H9 (cell line): ENCODE measurements around the gene OST4. TPM values are rescaled to one million over a fixed set of nuclear protein-coding genes. Genes with fewer than 3 reads are reported as not detected.
A peak's percentile ranks its signal among the peaks of the same experiment; 100 is the strongest.

Source experiments
- DNase-seq: peaks from one replicate; pipeline ENCODE4 v3.0.0-alpha.2; 2017
- H2AFZ ChIP-seq: one replicate; pipeline ENCODE4 v1.6.1; 2013; ENCODE audit warnings: mild to moderate bottlenecking, low read length, control low read depth, moderate library complexity
- H2AK5ac ChIP-seq: 2 replicates; pipeline ENCODE4 v1.6.1; 2013; ENCODE audit warnings: low read length, control low read depth, mixed read lengths; ENCODE audit not compliant: insufficient read length
- H2BK120ac ChIP-seq: one replicate; pipeline ENCODE4 v1.6.1; 2013; ENCODE audit warnings: low read depth, mild to moderate bottlenecking, low read length, control low read depth, inconsistent platforms; ENCODE audit not compliant: poor library complexity, severe bottlenecking
- H2BK12ac ChIP-seq: 2 replicates; pipeline ENCODE4 v1.6.1; 2013; ENCODE audit warnings: low read length, control low read depth, mixed read lengths, low read depth; ENCODE audit not compliant: insufficient read length
- H2BK15ac ChIP-seq: 2 replicates; pipeline ENCODE4 v1.6.1; 2013; ENCODE audit warnings: low read depth, low read length, control low read depth
- H2BK20ac ChIP-seq: one replicate; pipeline ENCODE4 v1.6.1; 2013; ENCODE audit warnings: low read depth, mild to moderate bottlenecking, low read length, control low read depth, inconsistent platforms; ENCODE audit not compliant: poor library complexity, severe bottlenecking
- H2BK5ac ChIP-seq: 2 replicates; pipeline ENCODE4 v1.6.1; 2013; ENCODE audit warnings: low read length, control low read depth, mixed read lengths; ENCODE audit not compliant: insufficient read length
- H3K14ac ChIP-seq: 2 replicates; pipeline ENCODE4 v1.6.1; 2013; ENCODE audit warnings: low read length, control low read depth; ENCODE audit not compliant: insufficient read depth
- H3K18ac ChIP-seq: 2 replicates; pipeline ENCODE4 v1.6.1; 2013; ENCODE audit warnings: low read depth, mild to moderate bottlenecking, mixed read lengths, low read length, control low read depth; ENCODE audit not compliant: insufficient read length
- H3K23ac ChIP-seq: 2 replicates; pipeline ENCODE4 v1.6.1; 2013; ENCODE audit warnings: low read length, control low read depth, mixed read lengths, low read depth; ENCODE audit not compliant: insufficient read length
- H3K23me2 ChIP-seq: 2 replicates; pipeline ENCODE4 v1.6.1; 2013; ENCODE audit warnings: low read depth, mild to moderate bottlenecking, mixed read lengths, low read length, control low read depth; ENCODE audit not compliant: insufficient read length, poor library complexity, severe bottlenecking
- H3K27ac ChIP-seq: 2 replicates; pipeline ENCODE4 v1.5.1; 2013; ENCODE audit warnings: low read length, control low read depth, mixed read lengths, low read depth; ENCODE audit not compliant: insufficient read length
- H3K27me3 ChIP-seq: 2 replicates; pipeline ENCODE4 v1.6.1; 2013; ENCODE audit warnings: low read length, control low read depth, inconsistent platforms; ENCODE audit not compliant: insufficient read depth
- H3K4ac ChIP-seq: 2 replicates; pipeline ENCODE4 v1.6.1; 2013; ENCODE audit warnings: low read depth, mild to moderate bottlenecking, control low read depth, inconsistent platforms, low read length, moderate library complexity
- H3K4me1 ChIP-seq: 2 replicates; pipeline ENCODE4 v1.6.1; 2013; ENCODE audit warnings: low read length, control low read depth, inconsistent platforms; ENCODE audit not compliant: insufficient read depth
- H3K4me2 ChIP-seq: 2 replicates; pipeline ENCODE4 v1.6.1; 2013; ENCODE audit warnings: low read length, control low read depth, mixed read lengths; ENCODE audit not compliant: insufficient read length, insufficient read depth
- H3K56ac ChIP-seq: 2 replicates; pipeline ENCODE4 v1.6.1; 2013; ENCODE audit warnings: low read depth, mild to moderate bottlenecking, mixed read lengths, low read length, control low read depth; ENCODE audit not compliant: insufficient read length
- H3K79me1 ChIP-seq: 2 replicates; pipeline ENCODE4 v1.6.1; 2013; ENCODE audit warnings: low read depth, mild to moderate bottlenecking, moderate library complexity, low read length, control low read depth, inconsistent platforms; ENCODE audit not compliant: insufficient read depth, poor library complexity, severe bottlenecking
- H3K79me2 ChIP-seq: 2 replicates; pipeline ENCODE4 v1.6.1; 2013; ENCODE audit warnings: low read length, control low read depth, inconsistent platforms; ENCODE audit not compliant: insufficient read depth
- H3K9ac ChIP-seq: 2 replicates; pipeline ENCODE4 v1.6.1; 2013; ENCODE audit warnings: low read length, control low read depth, mixed read lengths; ENCODE audit not compliant: insufficient read length; ENCODE audit errors: extremely low read depth
- H3K9me3 ChIP-seq: one replicate; pipeline ENCODE4 v1.6.1; 2013; ENCODE audit warnings: low read depth, low read length, inconsistent platforms; ENCODE audit not compliant: control insufficient read depth
- H3T11ph ChIP-seq: one replicate; pipeline ENCODE4 v1.6.1; 2013; ENCODE audit warnings: mild to moderate bottlenecking, low read length, control low read depth, inconsistent platforms
- H4K20me1 ChIP-seq: one replicate; pipeline ENCODE4 v1.6.1; 2013; ENCODE audit not compliant: control insufficient read depth, insufficient read length, insufficient read depth
- H4K5ac ChIP-seq: 2 replicates; pipeline ENCODE4 v1.6.1; 2013; ENCODE audit warnings: low read depth, mild to moderate bottlenecking, mixed read lengths, low read length, control low read depth; ENCODE audit not compliant: insufficient read length
- H4K8ac ChIP-seq: replicated peaks from 2 replicates; pipeline ENCODE4 v1.6.1; 2013; ENCODE audit warnings: low read length, control low read depth, mixed read lengths, low read depth; ENCODE audit not compliant: insufficient read length
- H4K91ac ChIP-seq: 2 replicates; pipeline ENCODE4 v1.6.1; 2013; ENCODE audit warnings: low read depth, mild to moderate bottlenecking, moderate library complexity, mixed read lengths, low read length, control low read depth; ENCODE audit not compliant: insufficient read length
- H3K27ac Mint-ChIP-seq, 3 experiments: 2 replicates in 2 of 3; 3 replicates in 1 of 3; pipeline ENCODE4 v1.8.0; 2020 to 2021; ENCODE audit warnings: mixed read lengths in 3 of 3, mild to moderate bottlenecking in 1 of 3, moderate library complexity in 1 of 3
- H3K27me3 Mint-ChIP-seq: 2 replicates; pipeline ENCODE4 v1.8.0; 2021; ENCODE audit warnings: low read depth, mild to moderate bottlenecking, moderate library complexity, mixed read lengths
- H3K36me3 Mint-ChIP-seq, 3 experiments: 2 replicates in 2 of 3; 3 replicates in 1 of 3; pipeline ENCODE4 v1.8.0; 2020 to 2021; ENCODE audit warnings: low read depth in 3 of 3, mixed read lengths in 3 of 3; ENCODE audit not compliant: insufficient read depth in 1 of 3
- H3K4me1 Mint-ChIP-seq, 2 experiments: 2 replicates each; pipeline ENCODE4 v1.8.0; 2020; ENCODE audit warnings: mixed read lengths in 2 of 2
- H3K4me3 Mint-ChIP-seq, 2 experiments: 2 replicates in 1 of 2; 3 replicates in 1 of 2; pipeline ENCODE4 v1.8.0; 2020 to 2021; ENCODE audit warnings: mild to moderate bottlenecking in 2 of 2, mixed read lengths in 2 of 2, moderate library complexity in 1 of 2
- H3K9me3 Mint-ChIP-seq, 2 experiments: 2 replicates in 1 of 2; 3 replicates in 1 of 2; pipeline ENCODE4 v1.8.0; 2020; ENCODE audit warnings: mild to moderate bottlenecking in 2 of 2, mixed read lengths in 2 of 2, moderate library complexity in 1 of 2
- CTCF ChIP-seq: fragments of 200-600 bp; sonication (generic); conservative IDR thresholded peaks from 3 replicates; pipeline ENCODE4 v1.8.0; 2021; ENCODE audit warnings: antibody characterized with exemption, mild to moderate bottlenecking
- WGBS: extraction: QIAGEN DNeasy Blood & Tissue Kit; methylation state at CpG from one replicate; pipeline ENCODE4 v1.1.7; 2013; ENCODE audit warnings: missing lambda C conversion rate, low lambda C conversion rate, mixed read lengths; ENCODE audit not compliant: insufficient read length; ENCODE audit errors: extremely low coverage; 5-methylcytosine and 5-hydroxymethylcytosine counted together
- total RNA-seq: library from RNA; stranded (reverse); gene quantifications from 2 replicates; pipeline ENCODE4 v1.2.1, GENCODE V29; 2021

OST4 gene
- total RNA-seq, 1 experiment from 2014 or later, result 215 TPM

DNA sequence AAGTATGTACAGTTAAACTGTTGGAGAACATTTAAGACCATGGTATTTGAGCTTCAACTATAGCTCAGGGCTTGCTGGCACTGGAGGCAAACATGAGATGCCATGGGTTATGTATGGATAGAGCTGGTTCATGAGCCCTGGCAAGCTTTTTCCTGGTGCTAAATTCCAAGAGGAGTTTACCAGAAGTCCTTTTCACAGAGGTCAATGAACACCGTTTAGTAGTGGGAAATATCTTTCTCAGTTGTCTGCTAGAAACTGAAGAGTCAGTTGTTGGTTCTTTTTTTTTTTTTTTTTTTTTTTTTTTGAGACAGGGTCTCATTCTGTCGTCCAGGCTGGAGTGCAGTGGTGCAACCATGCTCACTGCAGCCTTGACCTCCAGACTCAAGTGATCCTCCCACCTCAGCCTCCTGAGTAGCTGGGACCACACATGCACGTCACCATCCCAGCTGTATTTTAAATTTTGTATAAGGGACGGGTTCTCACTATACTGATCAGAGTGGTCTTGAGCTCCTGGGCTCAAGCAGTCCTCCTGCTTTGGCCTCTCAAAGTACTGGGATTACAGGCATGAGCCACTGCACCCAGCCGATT is 16.5 kb upstream of the OST4 start:
- Histone ChIP-seq H2BK5ac (no peak overlapping the region), H3K27ac (no peak overlapping the region), H3K23ac (no peak overlapping the region), H3K79me2 (no peaks in the 10 kb centered on the region), H3K4me1 (no peaks in the 10 kb centered on the region), H3K79me1 (no peaks in the 10 kb centered on the region), H3K9me3 (no peaks in the 10 kb centered on the region), H3K27me3 (no peaks in the 10 kb centered on the region), H2AFZ (no peak overlapping the region), H3K9ac (no peak overlapping the region), H3K14ac (no peak overlapping the region), H3K4ac (no peak overlapping the region), H2AK5ac (no peak overlapping the region), H2BK20ac (no peak overlapping the region), H2BK12ac (no peak overlapping the region), H3K23me2 (peaks cover 13% of the 10 kb centered on the region), H3T11ph (no peak overlapping the region), H3K4me2 (peak overlapping the region; percentile 86), H2BK15ac (no peak overlapping the region), H4K5ac (no peak overlapping the region), H3K18ac (no peak overlapping the region), H4K8ac (no peak overlapping the region), H3K56ac (no peak overlapping the region), H2BK120ac (no peak overlapping the region), H4K20me1 (no peaks in the 10 kb centered on the region), H4K91ac (no peak overlapping the region)
- no peaks in the 10 kb centered on the region for H3K9me3 Mint-ChIP-seq
- DNase-seq, result no peak
- peak overlapping the region; percentile 75 to 87 for H3K4me3 Mint-ChIP-seq
- no peak overlapping the region for H3K27ac Mint-ChIP-seq
- peaks cover 20% of the 10 kb centered on the region for H3K27me3 Mint-ChIP-seq
- TF ChIP-seq CTCF, result no peak
- H3K36me3 Mint-ChIP-seq, result no peaks in the 10 kb centered on the region; a peak in 1 of 7 replicates
- peaks cover 15 to 25% of the 10 kb centered on the region in 2 experiments for H3K4me1 Mint-ChIP-seq
- WGBS, result no CpG with 5 or more reads among the region's 5 CpGs
